ENCODE measurements around the gene MEIS2. TPM values are rescaled to one million over a fixed set of nuclear protein-coding genes. Genes with fewer than 3 reads are reported as not detected.
A peak's percentile ranks its signal among the peaks of the same experiment; 100 is the strongest.

MEIS2 gene
- total and polyA plus RNA-seq, 2 of the 13 experiments (the other 11 are each of a cell fraction or from before 2014, with no cell fraction given), result 10.7 to 12.4 TPM

DNA sequence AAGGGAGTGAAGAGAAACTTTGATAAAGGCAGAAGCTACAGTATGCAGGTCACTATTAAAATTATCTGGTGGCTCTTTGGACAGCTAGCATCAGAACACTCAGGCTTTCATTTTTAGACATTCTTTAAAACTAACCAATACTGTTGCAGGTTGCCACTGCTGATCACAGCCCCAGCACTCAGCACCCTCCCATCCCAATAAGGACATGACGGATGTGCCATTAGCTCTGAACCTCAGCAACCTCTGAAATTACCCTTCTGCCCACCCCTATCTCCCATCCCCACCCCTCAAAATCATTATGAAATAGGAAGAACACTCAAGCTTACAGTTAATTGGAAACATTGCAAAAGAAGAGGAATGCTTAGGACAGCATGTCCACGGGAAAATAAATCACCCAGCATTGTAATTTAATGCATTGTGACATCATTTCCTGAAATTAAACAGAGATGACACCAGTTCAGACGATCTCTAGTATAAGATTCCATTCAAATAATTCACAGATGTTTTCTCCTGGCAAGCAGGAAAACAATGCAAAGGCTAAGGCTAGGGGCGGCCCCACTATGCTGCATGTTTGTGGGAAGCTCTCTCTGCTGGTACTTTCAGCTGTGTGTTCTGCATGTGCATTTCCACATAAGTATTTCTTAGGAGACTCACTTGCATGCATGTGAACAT lies 71.6 kb downstream of the MEIS2 start:
- POLR2A ChIA-PET, result no interaction called here
- in situ Hi-C loops (cut with HindIII; ENCODE audit: extremely low pct_ligation_motif_present, low pct_unique_long_range_greater_than_20kb), result no loop called here
- intact Hi-C loops (cut with micrococcal nuclease; ENCODE audit: unreplicated experiment), result loop anchor here (10.0 kb wide), 1 partner anchor 124 kb away; no protein-coding TSS in a partner anchor

DNA sequence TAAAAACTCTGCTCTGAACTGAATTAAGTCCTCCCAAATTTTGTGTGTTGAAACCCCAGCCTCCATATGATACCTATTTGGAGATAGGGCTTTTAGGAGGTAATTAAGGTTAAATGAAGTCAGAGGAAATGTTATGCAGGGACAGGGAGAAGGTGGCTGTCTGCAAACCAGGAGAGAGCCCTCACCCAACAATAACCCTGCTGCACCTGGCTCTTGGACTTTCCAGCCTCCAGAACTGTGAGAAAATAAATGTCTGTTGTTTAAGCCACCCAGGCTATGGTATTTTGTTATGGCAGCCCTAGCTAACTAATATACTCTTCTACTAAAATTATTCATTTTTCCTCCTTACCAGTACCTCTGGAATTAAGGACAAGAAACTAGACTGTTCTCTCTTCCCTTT lies 79.5 kb downstream of the MEIS2 start:
- BruUV-seq (replicated peaks), result no TSS peak
- ATAC-seq (no peak), DNase-seq (ENCODE audit: low spot score) (no peak), FAIRE-seq (no peak)
- POLR2A ChIA-PET, result interaction anchor here (1.8 kb wide), 1 partner anchor 80 kb away, joined by 6 read pairs; the partner anchor contains the start of gene MEIS2
- Histone ChIP-seq H3K36me3 (replicated peaks in 1 of 2; ENCODE audit: control insufficient read depth in 1 of 2, insufficient read depth in 2 of 2, low read length in 2 of 2) (no peaks in the 10 kb centered on the region), H3K27me3 (ENCODE audit: control insufficient read depth in 1 of 2, insufficient read depth in 2 of 2, low read length in 2 of 2) (no peaks in the 10 kb centered on the region; a peak in 1 of 5 replicates), H3K9ac (ENCODE audit: insufficient read depth, low read depth, low read length) (no peak overlapping the region), H3K27ac (ENCODE audit: extremely low read length, insufficient read depth, low read length) (peak overlapping the region; percentile 73), H3K4me2 (ENCODE audit: low read depth, low read length) (no peak overlapping the region), H2AFZ (ENCODE audit: low read length) (no peak overlapping the region), H3K4me1 (ENCODE audit: insufficient read depth, low read length) (peaks cover 27% of the 10 kb centered on the region), H3K79me2 (ENCODE audit: insufficient read depth, low read length) (no peaks in the 10 kb centered on the region), H4K20me1 (ENCODE audit: insufficient read depth, low read length) (no peaks in the 10 kb centered on the region), H3K4me3 (replicated peaks in 1 of 3; ENCODE audit: insufficient read depth in 1 of 3, low read depth in 2 of 3, low read length in 3 of 3) (no peak overlapping the region), H3K9me3 (ENCODE audit: low read length) (no peaks in the 10 kb centered on the region)
- intact Hi-C loops (cut with micrococcal nuclease; ENCODE audit: unreplicated experiment) (loop anchor here (5.0 to 10.0 kb wide), 2 partner anchors 81 to 116 kb away; partner anchors contain the start of gene MEIS2), in situ Hi-C loops (cut with HindIII; ENCODE audit: extremely low pct_ligation_motif_present, low pct_unique_long_range_greater_than_20kb) (no loop called here)
- no peak for TF ChIP-seq HMGA1 (CRISPR knock-in tag; conservative IDR thresholded peaks at IDR 0.05)
- TF ChIP-seq, protein P1, sequence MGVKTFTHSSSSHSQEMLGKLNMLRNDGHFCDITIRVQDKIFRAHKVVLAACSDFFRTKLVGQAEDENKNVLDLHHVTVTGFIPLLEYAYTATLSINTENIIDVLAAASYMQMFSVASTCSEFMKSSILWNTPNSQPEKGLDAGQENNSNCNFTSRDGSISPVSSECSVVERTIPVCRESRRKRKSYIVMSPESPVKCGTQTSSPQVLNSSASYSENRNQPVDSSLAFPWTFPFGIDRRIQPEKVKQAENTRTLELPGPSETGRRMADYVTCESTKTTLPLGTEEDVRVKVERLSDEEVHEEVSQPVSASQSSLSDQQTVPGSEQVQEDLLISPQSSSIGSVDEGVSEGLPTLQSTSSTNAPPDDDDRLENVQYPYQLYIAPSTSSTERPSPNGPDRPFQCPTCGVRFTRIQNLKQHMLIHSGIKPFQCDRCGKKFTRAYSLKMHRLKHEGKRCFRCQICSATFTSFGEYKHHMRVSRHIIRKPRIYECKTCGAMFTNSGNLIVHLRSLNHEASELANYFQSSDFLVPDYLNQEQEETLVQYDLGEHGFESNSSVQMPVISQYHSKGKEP (CRISPR knock-in tag; IDR thresholded peaks at IDR 0.05), result no peak
- no peak for TF ChIP-seq ATF7-NPFF (CRISPR knock-in tag; IDR thresholded peaks at IDR 0.05; ENCODE audit: low read depth)
- TF ChIP-seq ZNF564 (CRISPR knock-in tag; IDR thresholded peaks at IDR 0.05), result peak; percentile 98
- CTCF ChIA-PET (ENCODE audit: low intra/inter-chr PET ratio, low total read pairs), result no interaction called here

More for the DNA sequence above, 71.6 kb downstream of the MEIS2 start:
- Histone ChIP-seq H3K9ac (ENCODE audit: insufficient read depth, low read depth, low read length) (no peak overlapping the region), H3K79me2 (ENCODE audit: insufficient read depth, low read length) (no peaks in the 10 kb centered on the region), H3K4me2 (ENCODE audit: low read depth, low read length) (no peak overlapping the region), H3K4me3 (replicated peaks in 1 of 3; ENCODE audit: insufficient read depth in 1 of 3, low read depth in 2 of 3, low read length in 3 of 3) (no peak overlapping the region), H3K36me3 (replicated peaks in 1 of 2; ENCODE audit: control insufficient read depth in 1 of 2, insufficient read depth in 2 of 2, low read length in 2 of 2) (0 out of 5 replicates have a peak, but pooled peaks cover 0 to under 1% of the 10 kb centered on the region in 2 experiments), H3K4me1 (ENCODE audit: insufficient read depth, low read length) (no peaks in the 10 kb centered on the region), H4K20me1 (ENCODE audit: insufficient read depth, low read length) (no peaks in the 10 kb centered on the region), H2AFZ (ENCODE audit: low read length) (no peak overlapping the region), H3K27me3 (ENCODE audit: control insufficient read depth in 1 of 2, insufficient read depth in 2 of 2, low read length in 2 of 2) (no peaks in the 10 kb centered on the region), H3K9me3 (ENCODE audit: low read length) (no peaks in the 10 kb centered on the region), H3K27ac (ENCODE audit: extremely low read length, insufficient read depth, low read length) (no peak overlapping the region)
- ATAC-seq (no peak), DNase-seq (ENCODE audit: low spot score) (no peak), FAIRE-seq (no peak)
- 89% methylated on average over 4 of the region's 4 CpGs for WGBS (ENCODE audit: low lambda C conversion rate)
- no TSS peak for BruUV-seq (replicated peaks)
- no peak for TF ChIP-seq ZNF354B (CRISPR knock-in tag; IDR thresholded peaks at IDR 0.05)
- TF ChIP-seq GABPA (IDR thresholded peaks at IDR 0.05; ENCODE audit: low read depth, low read length), result no peak
- no peak for TF ChIP-seq GABPA (CRISPR knock-in tag; IDR thresholded peaks at IDR 0.05; ENCODE audit: low read depth)
- no peak for TF ChIP-seq ZNF775 (CRISPR knock-in tag; IDR thresholded peaks at IDR 0.05; ENCODE audit: borderline replicate concordance)
- no peak for TF ChIP-seq ZNF510 (CRISPR knock-in tag; IDR thresholded peaks at IDR 0.05; ENCODE audit: low read depth)
- no peak for TF ChIP-seq ZSCAN12 (CRISPR knock-in tag; IDR thresholded peaks at IDR 0.05)
- TF ChIP-seq ZMYM3 (CRISPR knock-in tag; IDR thresholded peaks at IDR 0.05), result no peak
- TF ChIP-seq PHF8 (CRISPR knock-in tag; IDR thresholded peaks at IDR 0.05), result no peak
- CTCF ChIA-PET (ENCODE audit: low intra/inter-chr PET ratio, low total read pairs), result no interaction called here

Measured in HepG2 (cell line).